UCSD-AML1 (cell line): ENCODE results near the gene GABARAP.

Source experiments
- DNase-seq: peaks from one replicate; lab custom pipeline; 2025; ENCODE audit not compliant: unreplicated experiment; lab: John Stamatoyannopoulos, UW

GABARAP gene

DNA sequence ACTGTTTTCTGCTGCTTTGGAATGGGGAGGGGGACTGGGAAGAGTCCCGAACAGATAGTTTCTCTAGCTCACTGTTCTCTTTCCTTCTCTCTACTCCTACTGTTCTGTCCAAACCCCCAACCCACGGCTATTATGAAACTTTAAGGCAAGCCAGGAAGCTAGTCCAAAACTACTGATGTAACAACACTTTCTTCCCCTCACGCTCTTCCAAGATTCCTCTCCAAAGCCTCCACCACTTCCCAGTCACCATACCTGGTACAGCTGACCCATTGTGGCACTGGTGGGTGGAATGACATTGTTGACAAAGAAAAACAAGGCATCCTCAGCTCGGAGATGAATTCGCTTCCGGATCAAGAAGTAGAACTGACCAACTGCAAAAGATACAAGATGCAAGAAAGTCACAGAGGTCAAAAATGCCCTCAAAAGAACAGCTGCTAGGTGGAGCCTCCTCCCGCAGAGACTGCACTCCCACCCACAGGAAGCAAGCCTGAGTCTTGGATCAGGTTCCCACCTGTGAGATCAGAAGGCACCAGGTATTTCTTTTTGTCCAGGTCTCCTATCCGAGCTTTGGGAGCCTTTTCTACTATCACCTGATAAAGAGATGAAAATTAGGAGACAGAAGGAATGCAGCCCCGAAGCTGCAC is 1.0 kb downstream of the GABARAP start:
- DNase-seq, result no peak

DNA sequence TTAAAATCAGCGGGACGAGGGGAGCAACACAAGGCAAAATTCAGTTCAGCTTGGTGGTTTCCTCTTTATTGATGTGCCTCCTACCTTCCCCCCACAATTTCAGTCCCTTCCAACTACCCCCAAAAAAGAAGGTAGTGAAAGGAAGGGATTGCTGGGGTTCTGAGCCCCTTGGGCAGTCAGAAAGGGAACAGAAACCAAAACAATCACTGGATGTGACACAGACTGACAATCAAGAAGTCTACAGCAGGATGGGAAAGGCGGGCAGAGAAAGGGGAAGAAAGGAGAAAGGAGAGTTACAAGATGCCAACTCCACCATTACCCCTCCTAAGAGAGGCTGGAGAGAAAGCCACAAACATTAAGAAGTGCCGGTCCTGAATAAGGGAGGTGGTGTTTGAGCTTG is 1.9 kb downstream of the GABARAP start:
- no peak for DNase-seq

DNA sequence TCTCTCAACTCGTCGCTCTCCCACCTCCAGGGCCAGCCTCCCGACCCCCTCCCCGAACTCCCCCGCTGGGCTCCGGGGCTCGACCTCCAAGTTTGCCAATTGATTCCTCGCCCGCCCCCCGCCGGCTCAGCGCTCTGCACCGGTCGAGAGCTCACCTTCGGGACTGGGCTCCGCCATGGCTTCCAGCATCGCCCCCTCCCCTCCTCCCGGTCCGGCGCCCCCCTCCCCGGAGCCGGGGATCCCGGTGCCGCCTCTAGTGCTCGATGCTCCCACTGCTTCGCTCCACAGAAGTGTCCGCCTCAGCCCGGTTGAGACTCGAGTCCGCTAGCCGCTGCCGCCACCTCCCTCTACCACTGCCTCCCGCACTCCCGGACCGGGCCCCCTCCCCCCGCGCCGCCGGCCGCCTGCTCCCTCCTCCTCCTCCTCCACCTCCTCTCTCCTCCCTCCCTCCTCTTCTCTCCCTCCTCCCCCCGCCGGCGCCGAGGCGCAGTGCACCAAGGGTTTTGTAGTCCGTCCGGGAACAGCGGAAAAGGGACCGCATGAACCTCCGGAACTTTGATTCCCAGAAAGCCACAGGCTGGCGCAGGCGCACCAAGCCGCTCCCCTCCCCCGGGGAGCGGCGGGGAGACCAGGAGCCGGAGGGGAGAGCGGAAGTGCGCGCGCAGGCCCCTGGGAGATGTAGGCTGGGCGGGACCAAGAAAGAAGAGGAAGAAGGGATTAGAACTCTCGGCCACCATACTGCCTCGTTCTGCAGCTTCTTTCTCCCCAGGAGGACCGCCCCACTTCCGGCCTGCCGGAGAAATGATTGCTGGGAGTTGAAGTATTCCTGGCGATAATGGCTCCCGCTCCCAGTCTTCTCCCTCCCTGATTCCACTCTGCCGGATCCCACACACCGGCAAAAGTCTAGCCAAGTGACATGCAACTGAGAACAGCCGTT is 2.9 kb downstream of the GABARAP start, which contains the start of gene PHF23:
Gene PHF23 (minus strand): TSS at position 367 of the 937 bp plus-strand sequence. CDS start 178 bp downstream, at position 189.
- DNase-seq, result peak; percentile 100

DNA sequence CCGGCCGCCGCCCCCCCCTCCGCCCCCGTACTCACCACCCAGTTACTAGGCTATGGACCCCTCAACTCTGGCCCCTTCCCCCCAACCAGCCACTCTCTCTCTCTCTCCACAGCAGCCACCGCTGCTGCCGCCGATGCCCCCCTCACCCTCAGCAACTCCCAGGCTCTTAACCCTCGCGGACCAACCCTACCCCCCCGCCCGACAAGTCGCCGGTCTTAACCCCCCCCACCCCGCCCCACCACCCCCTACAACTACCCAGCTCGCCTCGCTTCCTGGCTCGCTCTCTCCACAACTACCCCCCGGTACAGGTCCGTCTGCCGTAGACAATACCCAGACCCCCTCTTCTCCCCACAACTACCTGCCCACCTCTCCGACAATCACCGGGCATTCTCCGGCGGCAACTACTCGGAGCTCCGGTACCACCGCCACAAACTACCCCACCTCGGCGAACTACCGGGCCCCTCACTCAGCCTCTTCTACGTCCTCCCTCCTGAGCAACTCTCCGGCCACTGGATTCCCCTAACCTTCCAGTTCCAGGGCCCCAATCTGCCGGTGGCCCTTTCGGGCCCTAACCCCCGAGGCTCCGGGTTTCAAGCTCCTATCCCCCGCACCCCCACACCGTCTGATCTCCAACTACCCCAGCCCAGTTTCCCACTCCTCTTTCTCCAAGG is 3.7 kb downstream of the GABARAP start:
- no peak for DNase-seq

DNA sequence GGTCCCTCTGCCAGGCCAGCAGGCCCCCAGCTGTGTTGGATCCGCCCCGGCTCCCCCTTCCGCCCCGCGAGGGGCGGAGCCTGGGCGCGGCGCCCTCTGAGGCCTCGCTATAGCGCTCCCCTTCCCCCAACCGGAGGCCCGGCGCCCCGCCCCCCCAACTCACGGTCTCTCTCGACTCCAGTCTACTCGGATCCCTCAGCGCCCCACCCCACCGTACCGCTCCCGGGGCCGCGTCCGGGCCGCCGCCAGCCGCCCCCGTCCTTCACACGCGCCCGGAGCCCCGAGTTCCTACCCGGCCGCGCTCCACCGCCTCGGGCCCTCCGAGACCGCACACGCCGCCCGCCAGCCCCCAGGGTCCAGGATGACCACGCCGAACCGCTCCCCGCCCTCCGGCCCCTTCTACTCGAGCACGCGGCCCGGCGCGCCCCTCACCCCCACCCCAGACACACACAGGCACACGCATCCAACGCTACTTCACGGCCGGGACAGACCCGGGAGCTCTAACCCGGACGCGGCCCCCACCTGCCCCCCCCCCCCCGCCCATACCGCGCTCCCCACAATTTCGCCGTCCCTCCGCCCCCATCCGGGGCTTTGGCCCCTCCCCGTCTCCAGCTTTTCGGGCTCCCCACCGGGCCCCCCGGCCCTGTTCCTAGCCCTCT is 4.4 kb downstream of the GABARAP start:
- DNase-seq, result peak; percentile 86

DNA sequence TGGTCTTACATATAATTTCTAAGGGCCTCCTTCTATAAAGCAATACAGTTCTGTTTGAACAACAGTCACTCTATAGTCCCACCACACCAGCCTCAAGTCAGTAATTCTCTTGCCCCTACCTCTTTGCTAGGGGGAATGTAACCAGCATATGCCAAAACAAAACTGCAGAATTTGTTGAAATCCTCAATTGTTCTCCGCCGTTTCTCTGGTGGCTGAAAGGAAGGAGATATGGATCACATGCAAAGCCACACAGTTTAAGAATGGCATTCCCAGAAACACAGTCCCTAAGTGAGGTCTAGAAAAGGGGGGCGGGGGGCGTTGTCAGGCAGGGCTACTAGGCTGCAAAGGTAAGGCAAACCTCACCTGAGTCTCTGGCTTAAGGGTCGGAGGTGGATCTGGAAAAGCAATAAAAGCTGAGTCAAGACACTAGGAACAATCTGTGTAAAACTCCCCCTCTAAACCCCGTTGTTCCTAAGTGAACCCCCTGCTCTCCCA is 4.9 kb downstream of the GABARAP start:
- no peak for DNase-seq

DNA sequence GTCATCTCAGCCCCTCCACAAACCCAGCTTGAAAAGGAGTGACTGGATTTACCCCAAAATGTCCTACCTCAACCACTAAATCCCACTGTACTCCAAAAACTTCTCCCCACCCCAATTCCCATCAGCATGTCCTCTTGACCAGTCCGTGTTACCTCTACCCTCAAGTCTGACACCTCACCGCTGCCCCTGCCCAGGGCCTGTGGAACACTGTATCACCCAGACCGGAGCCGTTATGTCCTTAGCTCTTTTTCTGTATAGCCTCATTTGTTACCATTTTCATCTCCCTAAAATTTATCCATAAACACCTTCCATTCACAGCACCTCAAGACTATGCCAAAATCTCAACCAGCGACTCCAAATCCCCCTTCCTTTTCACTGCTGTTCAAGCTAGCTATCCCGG is 5.4 kb downstream of the GABARAP start:
- DNase-seq, result no peak

DNA sequence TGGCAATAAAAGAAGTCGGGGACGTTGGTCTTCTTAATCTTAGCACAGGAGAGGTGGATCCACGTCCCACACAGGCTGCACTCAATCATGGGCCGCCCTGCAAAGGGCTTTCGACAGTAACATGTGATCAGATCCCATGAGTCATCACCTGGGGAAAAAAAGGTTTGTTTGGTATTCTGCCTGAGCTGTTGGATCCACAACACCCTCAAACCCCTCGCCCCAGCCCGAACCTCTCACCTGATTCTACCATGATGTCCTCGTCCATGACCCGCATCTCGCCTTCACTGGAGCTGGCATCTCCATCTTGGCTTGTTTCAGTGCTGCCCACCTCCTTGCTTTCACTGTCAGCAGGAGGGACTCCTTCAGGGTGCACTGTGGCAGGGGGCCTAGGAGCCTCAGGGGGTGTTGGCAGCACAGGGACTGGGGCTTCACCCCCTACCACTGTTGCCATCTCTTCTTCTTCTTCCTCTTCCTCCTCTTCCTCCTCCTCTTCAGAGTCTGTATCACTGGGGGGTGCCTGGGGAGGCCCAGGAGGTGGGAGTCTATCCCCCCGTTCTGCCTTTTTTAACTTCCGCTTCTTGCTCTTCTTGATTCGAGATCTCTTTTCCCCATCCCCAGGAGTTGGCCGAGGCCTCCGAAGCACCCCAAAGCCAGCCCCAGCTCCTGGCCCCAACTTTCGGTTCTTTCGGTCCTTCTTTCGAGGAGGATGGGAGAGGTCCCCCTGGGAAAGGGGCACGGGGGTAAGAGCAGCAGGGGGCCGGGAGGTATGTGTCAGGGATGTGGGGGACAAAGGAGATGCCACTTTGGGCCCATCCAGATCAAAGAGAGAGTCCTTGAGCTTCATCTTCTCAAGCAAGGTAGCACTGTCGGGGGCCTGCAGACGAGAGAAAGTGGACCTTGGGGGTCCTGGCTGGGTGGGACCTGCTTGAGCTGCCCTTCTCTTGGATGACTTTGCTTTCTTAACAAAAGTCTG is 6.3 kb downstream of the GABARAP start:
- no peak for DNase-seq

DNA sequence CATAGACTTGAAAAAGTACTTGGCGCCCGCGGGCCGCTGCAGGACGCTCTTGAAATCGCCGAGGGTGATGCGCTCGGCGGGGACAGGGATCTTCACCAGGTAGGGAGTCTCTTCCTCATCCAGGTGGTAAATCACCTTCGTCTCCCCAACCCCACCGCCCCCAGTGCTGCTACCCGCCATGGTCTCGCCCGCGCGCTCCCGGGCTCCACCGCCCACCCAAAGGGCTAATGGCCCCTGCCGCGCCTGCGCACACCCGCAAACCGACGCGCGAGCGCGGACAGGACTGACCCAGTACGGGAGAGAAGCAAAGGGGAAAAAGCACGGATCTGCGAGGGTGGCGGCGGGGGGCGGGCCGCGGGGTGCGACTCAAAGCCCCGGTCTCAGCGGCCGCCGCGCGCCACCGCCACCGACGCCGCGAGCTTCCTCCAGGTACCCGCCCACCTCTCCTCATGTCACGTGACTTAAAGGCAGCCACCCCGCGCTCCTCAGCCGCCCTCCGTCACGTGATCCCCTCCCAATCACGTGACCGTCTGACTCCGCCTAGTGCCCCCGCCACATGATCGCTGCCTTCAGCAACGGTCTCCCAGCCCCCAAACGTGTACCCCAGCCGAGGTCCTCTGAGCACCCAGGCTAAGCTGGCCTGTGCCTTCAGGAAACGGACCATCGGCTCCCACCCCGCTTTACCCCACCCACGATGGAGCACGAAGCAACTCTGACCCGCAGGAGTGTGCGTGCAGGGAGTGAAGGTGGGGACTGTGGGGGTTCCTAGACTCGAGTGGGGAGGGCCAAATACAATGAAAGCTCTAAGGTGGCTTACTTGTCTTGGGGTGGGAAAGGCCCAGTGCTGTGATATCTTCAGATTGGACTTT is 7.9 kb downstream of the GABARAP start, which contains the start of gene DVL2:
Gene DVL2 (minus strand): TSS at position 435 of the 869 bp plus-strand sequence. CDS start 255 bp downstream, at position 180.
- DNase-seq, result peak; percentile 90

DNA sequence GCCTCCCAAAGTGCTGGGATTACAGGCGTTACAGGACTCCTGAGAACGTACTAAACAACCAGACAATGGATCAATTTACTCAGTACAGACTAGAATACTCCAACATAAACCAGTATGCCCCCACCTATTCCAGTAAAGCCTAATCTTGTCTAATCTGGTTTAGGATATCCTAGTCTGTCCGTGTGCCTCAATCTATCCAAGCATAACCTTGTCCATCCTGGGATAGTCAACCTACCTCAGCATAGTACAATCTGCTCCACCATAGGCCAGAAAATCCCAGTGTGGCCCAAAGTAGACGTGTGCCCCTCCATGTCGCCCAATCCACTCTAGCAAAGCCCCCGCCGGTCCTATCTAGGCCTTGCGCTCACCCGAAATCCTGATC is 8.6 kb downstream of the GABARAP start:
- DNase-seq, result no peak

DNA sequence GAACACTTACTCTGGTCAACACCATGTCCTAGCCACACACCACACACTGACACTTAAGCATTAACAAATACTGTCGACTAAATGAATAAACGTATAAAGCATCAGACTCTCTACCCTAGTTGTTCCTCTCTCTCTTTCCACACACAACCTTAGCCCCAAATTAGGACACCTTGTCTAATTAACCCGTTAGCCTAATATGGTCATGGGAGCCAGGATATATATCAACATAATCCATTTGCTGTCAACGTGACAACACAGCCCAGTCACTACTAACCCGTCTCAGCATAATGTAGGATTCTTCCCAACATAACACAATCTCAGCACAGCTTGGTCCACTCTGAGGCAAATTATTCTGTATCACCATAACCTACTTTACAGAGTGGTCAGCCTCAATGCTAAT is 10.1 kb downstream of the GABARAP start:
- no peak for DNase-seq

DNA sequence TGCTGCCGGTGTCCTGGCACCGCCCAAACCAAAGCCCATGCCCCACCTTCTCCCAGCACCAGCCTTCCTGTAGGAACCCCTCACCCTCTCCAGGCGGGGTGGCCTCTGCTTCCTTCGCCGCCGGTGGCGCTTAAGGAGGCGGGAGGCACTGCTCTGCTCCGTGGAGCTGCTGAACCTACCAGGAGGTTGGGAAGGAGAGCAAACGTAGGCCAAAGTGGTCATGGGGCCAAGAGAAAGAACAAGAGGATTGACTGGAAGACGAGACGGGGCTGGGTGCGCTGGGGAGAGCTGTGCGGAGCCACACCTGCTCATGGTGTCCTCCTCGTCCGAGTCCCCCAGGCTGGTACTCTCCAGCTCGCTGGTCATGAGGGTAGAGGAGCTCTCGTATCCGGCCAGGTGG is 12.7 kb downstream of the GABARAP start:
- no peak for DNase-seq

DNA sequence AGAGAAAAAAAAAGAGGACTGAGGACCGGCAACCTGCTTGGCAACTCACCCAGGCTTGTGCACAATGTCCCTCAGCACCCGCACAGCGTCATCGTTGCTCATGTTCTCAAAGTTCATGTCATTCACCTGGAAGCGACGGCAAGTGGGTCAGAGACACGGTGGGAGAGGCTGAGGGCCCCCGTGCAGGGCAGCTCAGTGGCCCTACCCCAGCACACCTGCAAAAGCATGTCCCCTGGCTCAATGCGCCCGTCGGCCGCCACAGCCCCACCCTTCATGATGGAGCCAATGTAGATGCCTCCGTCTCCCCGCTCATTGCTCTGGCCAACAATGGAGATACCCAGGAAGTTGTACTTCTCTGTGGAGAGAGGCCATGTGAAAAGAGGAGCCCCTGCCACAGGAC is 13.3 kb downstream of the GABARAP start:
- no peak for DNase-seq

DNA sequence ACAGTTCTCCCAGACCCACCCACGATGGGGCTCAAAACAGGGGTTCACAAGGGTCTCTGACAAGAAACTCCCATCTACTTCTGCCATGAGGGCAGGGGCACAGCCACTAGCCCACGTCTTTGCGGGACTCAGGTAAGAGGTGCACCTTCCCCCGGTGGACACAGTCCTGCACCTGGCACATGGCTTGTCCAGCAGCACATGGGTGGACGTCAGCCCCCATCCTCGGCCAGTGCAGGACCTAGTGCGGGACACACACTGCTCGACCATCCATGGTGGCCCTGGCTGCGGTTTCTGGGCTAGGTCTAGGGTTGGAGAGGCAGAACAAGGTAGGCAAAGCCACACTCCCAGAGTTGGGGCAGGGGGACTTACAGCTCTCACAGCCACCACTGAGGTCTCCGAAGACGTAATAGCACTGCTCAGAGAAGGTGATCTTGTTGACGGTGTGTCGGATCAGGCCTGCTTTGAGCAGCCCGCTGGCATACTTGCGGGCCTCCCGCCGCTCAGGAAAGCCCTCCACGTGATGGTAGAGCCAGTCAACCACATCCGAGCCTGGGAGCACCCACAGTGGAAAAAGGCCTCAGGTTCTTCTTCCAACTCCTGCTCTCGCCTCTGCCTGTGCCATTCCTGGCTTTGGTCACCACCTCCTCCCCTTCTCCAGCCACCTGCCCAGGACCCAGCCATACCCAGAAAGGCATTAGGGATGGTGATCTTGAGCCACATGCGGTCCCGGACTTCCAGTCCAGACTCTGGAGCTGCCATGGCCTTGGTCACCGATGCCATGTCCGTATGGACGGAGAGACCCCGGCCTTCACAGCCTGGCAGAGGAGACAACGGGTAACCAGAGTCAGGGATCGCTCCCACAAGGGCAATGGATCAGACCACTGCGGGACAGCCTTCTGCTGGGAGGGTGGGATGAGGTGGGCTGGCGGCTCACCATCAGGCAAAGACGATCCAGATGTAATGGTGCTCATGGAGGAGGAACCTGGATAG is 15.2 kb downstream of the GABARAP start:
- no peak for DNase-seq

DNA sequence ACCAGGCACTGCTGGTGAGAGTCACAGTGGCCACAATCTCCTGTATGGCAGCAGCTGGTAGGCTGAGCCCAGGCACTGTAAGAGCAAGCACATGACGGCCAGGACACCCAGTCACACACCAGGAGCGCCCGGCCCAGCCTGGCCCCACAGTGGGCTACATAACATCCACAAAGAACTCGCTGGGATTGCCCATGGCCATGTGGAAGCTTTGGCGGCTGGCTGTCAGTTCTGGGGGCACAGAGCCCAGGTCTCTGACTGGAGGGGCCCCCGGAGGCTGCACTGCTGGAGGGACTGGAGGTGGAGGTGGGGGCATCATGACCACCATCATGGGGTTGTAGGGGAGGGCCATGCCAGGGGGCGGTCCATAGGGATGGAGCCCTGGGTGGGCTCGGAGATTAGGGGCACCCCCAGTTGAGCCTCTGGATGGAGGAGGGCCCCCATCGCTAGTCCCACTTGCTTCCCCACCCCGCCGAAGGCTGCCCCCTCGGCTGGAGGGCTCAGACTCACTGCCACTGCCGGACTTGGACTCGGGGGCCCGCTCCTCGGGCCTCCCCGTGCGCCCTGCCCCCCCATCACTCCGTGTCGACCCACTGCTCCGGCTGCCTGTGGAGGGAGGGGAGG is 16.4 kb downstream of the GABARAP start:
- DNase-seq, result no peak

DNA sequence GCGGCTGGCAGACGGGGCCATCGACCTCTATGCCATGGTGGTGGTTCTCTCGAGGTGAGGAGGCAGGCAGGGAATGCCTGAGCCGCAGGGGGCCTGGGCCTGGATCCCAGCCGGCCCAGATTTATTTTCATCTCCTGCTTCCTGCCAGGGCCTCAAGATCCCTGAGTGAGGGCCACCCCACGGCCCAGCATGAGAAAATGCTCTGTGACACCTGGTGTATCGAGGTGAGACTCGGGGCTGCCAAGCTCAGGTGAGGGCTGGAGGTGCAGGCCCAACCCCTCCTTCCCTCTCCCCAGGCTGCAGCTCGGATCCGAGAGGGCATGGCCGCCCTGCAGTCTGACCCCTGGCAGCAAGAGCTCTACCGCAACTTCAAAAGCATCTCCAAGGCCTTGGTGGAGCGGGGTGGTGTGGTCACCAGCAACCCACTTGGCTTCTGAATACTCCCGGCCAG is 17.6 kb downstream of the GABARAP start:
- DNase-seq, result no peak

DNA sequence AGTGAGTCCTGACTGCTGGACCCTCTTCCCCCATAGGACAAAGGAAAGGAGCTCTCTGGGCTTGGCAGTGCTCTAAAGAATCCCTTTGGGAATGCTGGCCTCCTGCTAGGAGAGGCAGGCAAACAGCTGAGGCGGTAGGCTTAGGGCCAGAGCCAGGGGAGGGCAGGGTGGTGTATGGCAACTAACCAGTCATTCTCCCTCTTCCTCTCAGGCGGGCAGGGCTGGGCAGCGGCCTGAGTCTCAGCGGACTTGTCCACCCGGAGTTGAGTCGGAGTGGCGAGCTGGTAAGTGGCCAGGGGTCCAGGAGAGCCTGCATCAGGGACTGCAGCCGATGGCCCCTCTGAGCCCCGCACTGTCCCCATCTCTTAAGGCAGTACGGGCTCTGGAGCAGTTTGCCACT is 18.1 kb downstream of the GABARAP start:
- no peak for DNase-seq
